Kidney (tissue), 14 donors: ENCODE results near the gene GIMAP5. TPM values are rescaled to one million over a fixed set of nuclear protein-coding genes. Genes with fewer than 3 reads are reported as not detected.

Experiments
- DNase-seq, 5 donors: peaks; one replicate each; pipeline ENCODE4 v3.0.0-alpha.2; 2013 to 2020
- FAIRE-seq: peaks from 2 replicates; lab custom pipeline; 2012; peaks lifted over from hg19 to GRCh38; lab: Jason Lieb, UNC
- H3K27ac ChIP-seq, 2 donors: one replicate each; pipeline ENCODE4 v1.7.0; 2013; ENCODE audit warnings: low read depth in 2 of 2, low read length in 2 of 2, inconsistent platforms in 1 of 2
- H3K27me3 ChIP-seq: one replicate; pipeline ENCODE4 v1.7.1; 2013; ENCODE audit warnings: low read length, inconsistent platforms; ENCODE audit not compliant: control insufficient read depth, insufficient read depth
- H3K36me3 ChIP-seq, 3 donors: one replicate each; pipeline versions ENCODE4 v1.7.0 to v1.7.1; 2013; ENCODE audit warnings: low read length in 3 of 3, control low read depth in 1 of 3, inconsistent platforms in 1 of 3; ENCODE audit not compliant: insufficient read depth in 3 of 3, control insufficient read depth in 2 of 3
- H3K4me1 ChIP-seq, 3 donors: one replicate each; pipeline versions ENCODE4 v1.7.0 to v1.7.1; 2013; ENCODE audit warnings: low read length in 3 of 3, inconsistent platforms in 1 of 3, low read depth in 1 of 3; ENCODE audit not compliant: control insufficient read depth in 2 of 3, insufficient read depth in 2 of 3
- H3K4me3 ChIP-seq, 3 donors: one replicate each; pipeline versions ENCODE4 v1.7.0 to v1.8.1; 2013; ENCODE audit warnings: low read length in 3 of 3, control low read depth in 1 of 3, inconsistent platforms in 1 of 3
- H3K9ac ChIP-seq, 3 donors: one replicate each; pipeline versions ENCODE4 v1.7.0 to v1.7.1; 2013; ENCODE audit warnings: low read length in 3 of 3, control low read depth in 1 of 3, inconsistent platforms in 1 of 3
- H3K9me3 ChIP-seq, 3 donors: one replicate each; pipeline versions ENCODE4 v1.7.0 to v1.7.1; 2013; ENCODE audit warnings: low read length in 3 of 3, control low read depth in 1 of 3, inconsistent platforms in 1 of 3; ENCODE audit not compliant: control insufficient read depth in 2 of 3, insufficient read depth in 1 of 3
- intact Hi-C: fragments of 100-400 bp; cut with DNase I; formaldehyde crosslinking; loops from one replicate; pipeline ENCODE4 v1.11.1; 2022
- polyA plus RNA-seq: library from polyadenylated mRNA; stranded (reverse); fragments of 350-450 nt; fragmentation: Illumina TruSeq; extraction: RNeasy Lipid Tissue Mini Kit (QIAGEN cat#74804); gene quantifications from one replicate; pipeline ENCODE4 v1.2.3, GENCODE V29; 2014; ENCODE audit warnings: low read depth, low replicate concordance; ENCODE audit not compliant: insufficient read depth
- total RNA-seq: library from RNA; stranded (reverse); fragmentation: NEBNext Ultra II Directional; extraction: Animal tissue kit (Norgen Biotek cat#: 25700); gene quantifications from one replicate; pipeline ENCODE4 v1.2.1, GENCODE V29; 2021
- TF ChIP-seq, protein P1 (sequence below): IDR thresholded peaks from 3 replicates; pipeline ENCODE4 v1.5.1; 2012; ENCODE audit warnings: mild to moderate bottlenecking, moderate library complexity, borderline replicate concordance; ENCODE audit not compliant: insufficient read depth; ENCODE audit errors: extremely low read depth
- donor health status: control.
- donor health status: control.
- donor health status: control.
- donor health status: control.
- donor health status: control.
- donor health status: DM: yes; HTN: yes; CAD: no.
- donor health status: Normal renal cell carcinoma (clear cell type).

Gene GIMAP5
- total and polyA plus RNA-seq, 2 donors from 2014 or later = 21.2 to 30.0 TPM

DNA sequence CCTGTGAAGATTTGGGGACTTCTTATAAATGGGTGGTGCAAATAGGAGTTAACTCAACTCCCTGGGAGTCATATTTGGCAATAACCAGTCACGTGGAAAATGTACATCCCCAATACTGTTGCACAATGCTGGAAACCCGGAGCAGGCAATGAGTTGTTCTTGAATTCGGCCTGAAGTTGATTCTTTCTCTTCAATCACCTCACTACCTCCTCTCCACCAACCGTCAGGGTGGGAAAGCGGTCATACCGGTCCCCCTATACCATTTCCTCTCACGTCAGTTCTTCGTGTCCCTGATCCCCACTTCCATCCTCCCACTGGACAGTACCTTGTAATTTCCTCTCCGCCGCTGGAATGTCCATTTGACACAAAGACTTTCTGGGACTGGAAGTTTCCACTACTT lies 2.8 kb downstream of the GIMAP5 start:
- intact Hi-C loops = no loop called here
- H3K4me1 ChIP-seq = peaks cover 0 to 6% (median 0%) of the 10 kb centered on the region in 3 donors
- H3K4me3 ChIP-seq = peak overlapping the region in 2 of 3 donors; percentile 67 to 85
- peak overlapping the region in 1 of 2 donors; percentile 13 for H3K27ac ChIP-seq
- TF ChIP-seq, protein P1, sequence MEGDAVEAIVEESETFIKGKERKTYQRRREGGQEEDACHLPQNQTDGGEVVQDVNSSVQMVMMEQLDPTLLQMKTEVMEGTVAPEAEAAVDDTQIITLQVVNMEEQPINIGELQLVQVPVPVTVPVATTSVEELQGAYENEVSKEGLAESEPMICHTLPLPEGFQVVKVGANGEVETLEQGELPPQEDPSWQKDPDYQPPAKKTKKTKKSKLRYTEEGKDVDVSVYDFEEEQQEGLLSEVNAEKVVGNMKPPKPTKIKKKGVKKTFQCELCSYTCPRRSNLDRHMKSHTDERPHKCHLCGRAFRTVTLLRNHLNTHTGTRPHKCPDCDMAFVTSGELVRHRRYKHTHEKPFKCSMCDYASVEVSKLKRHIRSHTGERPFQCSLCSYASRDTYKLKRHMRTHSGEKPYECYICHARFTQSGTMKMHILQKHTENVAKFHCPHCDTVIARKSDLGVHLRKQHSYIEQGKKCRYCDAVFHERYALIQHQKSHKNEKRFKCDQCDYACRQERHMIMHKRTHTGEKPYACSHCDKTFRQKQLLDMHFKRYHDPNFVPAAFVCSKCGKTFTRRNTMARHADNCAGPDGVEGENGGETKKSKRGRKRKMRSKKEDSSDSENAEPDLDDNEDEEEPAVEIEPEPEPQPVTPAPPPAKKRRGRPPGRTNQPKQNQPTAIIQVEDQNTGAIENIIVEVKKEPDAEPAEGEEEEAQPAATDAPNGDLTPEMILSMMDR = no peak
- peaks cover 0 to 2% (median 0%) of the 10 kb centered on the region in 3 donors for H3K36me3 ChIP-seq
- no peak for DNase-seq
- H3K9me3 ChIP-seq = no peaks in the 10 kb centered on the region
- no peak overlapping the region for H3K9ac ChIP-seq
- FAIRE-seq = no peak
- H3K27me3 ChIP-seq = no peaks in the 10 kb centered on the region

DNA sequence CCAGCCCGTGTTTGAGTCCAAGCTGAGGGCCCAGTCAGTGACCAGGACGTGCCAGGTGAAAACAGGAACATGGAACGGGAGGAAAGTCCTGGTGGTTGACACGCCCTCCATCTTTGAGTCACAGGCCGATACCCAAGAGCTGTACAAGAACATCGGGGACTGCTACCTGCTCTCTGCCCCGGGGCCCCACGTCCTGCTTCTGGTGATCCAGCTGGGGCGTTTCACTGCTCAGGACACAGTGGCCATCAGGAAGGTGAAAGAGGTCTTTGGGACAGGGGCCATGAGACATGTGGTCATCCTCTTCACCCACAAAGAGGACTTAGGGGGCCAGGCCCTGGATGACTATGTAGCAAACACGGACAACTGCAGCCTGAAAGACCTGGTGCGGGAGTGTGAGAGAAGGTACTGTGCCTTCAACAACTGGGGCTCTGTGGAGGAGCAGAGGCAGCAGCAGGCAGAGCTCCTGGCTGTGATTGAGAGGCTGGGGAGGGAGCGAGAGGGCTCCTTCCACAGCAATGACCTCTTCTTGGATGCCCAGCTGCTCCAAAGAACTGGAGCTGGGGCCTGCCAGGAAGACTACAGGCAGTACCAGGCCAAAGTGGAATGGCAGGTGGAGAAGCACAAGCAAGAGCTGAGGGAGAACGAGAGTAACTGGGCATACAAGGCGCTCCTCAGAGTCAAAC lies 5.2 kb downstream of the GIMAP5 start:
- no peak for DNase-seq
- H3K27ac ChIP-seq = no peak overlapping the region
- FAIRE-seq = no peak
- no peak overlapping the region for H3K4me3 ChIP-seq
- peaks cover 0 to 2% (median 0%) of the 10 kb centered on the region in 3 donors for H3K36me3 ChIP-seq
- no peaks in the 10 kb centered on the region for H3K27me3 ChIP-seq
- TF ChIP-seq, protein P1 = no peak
- intact Hi-C loops = no loop called here
- peaks cover 0 to 6% (median 0%) of the 10 kb centered on the region in 3 donors for H3K4me1 ChIP-seq
- no peak overlapping the region for H3K9ac ChIP-seq
- H3K9me3 ChIP-seq = no peaks in the 10 kb centered on the region

DNA sequence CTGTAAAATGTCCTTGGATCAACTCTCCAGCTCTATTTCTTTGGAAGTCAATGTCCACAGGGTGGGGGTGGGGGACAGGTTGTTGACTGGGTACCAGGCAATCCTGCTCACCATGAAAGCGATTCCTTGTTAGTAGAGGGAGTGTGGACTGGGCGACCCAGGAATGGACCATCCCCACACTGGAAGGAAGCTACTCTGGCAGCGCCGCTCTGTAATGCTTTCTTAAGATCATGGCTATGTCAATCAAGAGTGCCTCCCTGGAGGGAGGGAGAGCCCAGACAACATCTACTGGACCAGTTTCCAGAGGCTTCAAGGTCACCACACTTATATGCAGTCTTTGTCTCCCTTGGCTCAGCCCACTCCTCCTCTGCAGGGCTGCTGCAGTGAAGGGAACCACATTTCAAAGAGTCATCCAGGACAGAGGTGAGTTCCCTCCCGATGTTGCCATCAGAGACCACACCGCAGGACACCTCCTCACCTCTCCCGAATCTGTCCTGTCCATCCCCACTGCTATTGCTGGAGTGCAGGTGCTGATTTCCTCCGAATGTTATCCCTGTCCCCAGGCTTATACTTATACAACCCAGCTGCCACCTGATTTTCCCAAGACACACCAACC lies 6.9 kb downstream of the GIMAP5 start:
- Histone ChIP-seq H3K27me3 (no peaks in the 10 kb centered on the region), H3K27ac (no peak overlapping the region), H3K4me3 (no peak overlapping the region), H3K4me1 (peaks cover 0 to 6% (median 0%) of the 10 kb centered on the region in 3 donors), H3K36me3 (peaks cover 0 to 2% (median 0%) of the 10 kb centered on the region in 3 donors), H3K9ac (no peak overlapping the region), H3K9me3 (no peaks in the 10 kb centered on the region)
- FAIRE-seq = no peak
- no peak for DNase-seq
- intact Hi-C loops = no loop called here
- TF ChIP-seq, protein P1 = no peak
